ENCODE data around the gene GAD1. TPM values are rescaled to one million over a fixed set of nuclear protein-coding genes. Genes with fewer than 3 reads are reported as not detected.

Gene GAD1
- total RNA-seq, 4 donors from 2014 or later: 1.2 TPM; not detected in 3

DNA sequence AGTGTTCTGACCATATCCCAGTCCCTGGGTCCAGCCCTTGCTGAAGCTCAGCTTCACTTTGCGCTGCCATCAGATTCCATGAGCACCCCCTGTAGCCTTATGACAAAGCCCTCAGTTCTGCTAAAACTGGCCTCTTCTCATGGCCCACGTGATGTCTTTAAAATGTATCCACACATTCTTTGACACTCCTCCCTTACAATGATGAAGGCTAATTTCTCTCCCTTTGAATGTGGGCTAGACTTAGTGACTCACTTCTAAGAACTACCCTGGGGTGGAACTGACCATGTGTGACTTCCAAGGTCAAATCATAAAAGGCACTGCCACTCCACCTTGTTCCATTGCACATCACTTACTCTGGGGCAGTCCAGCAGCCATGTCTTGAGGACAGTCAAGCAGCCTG, 67.0 kb downstream of the GAD1 start:
- TF ChIP-seq, protein P1, sequence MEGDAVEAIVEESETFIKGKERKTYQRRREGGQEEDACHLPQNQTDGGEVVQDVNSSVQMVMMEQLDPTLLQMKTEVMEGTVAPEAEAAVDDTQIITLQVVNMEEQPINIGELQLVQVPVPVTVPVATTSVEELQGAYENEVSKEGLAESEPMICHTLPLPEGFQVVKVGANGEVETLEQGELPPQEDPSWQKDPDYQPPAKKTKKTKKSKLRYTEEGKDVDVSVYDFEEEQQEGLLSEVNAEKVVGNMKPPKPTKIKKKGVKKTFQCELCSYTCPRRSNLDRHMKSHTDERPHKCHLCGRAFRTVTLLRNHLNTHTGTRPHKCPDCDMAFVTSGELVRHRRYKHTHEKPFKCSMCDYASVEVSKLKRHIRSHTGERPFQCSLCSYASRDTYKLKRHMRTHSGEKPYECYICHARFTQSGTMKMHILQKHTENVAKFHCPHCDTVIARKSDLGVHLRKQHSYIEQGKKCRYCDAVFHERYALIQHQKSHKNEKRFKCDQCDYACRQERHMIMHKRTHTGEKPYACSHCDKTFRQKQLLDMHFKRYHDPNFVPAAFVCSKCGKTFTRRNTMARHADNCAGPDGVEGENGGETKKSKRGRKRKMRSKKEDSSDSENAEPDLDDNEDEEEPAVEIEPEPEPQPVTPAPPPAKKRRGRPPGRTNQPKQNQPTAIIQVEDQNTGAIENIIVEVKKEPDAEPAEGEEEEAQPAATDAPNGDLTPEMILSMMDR (IDR thresholded peaks at IDR 0.05): no peak
- TF ChIP-seq EP300 (IDR thresholded peaks at IDR 0.05) (no peak), POLR2A (IDR thresholded peaks at IDR 0.05) (no peak)
- no peaks in the 10 kb centered on the region for H3K36me3 ChIP-seq
- no peak for DNase-seq (ENCODE audit: low spot score in 2 of 2)
- no peak overlapping the region for H3K4me3 ChIP-seq
- WGBS, 2 donors: 83 to 97% methylated on average over 2 of the region's 2 CpGs
- no peaks in the 10 kb centered on the region for H3K4me1 ChIP-seq
- no peaks in the 10 kb centered on the region for H3K27me3 ChIP-seq
- H3K27ac ChIP-seq: no peak overlapping the region
- no peaks in the 10 kb centered on the region for H3K9me3 ChIP-seq

DNA sequence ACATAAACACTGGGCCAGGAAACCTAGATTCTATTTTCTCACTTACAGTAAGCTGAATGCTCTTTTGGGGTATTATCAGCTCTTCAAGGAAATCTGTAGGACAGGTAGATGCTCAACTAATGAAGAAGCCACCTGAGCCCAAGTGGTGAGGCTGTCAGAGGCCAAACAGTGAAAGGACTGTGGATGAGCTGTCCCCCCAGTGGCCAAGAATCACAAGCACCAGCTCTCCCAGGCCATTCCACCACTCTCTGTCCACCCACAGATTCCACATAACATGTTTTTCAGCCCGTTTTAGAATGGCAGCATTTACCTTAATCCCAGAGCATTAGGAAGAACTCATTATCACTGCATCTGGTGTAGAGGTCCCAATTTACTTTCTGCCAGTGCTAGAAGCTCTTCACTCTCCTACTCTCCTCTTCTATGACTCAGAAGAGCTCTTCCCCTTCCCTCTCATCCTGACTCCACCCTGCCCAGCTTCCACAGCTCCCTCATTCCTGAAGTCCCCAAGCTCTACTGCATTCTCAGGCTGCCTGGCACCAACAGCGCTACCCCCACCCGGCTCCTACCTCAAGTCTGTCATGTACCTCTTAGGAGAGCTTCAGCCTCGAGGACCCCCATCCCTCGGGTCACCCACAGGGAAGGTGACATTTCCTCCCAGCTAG, 68.6 kb downstream of the GAD1 start:
- WGBS, 2 donors: 82 to 87% methylated on average over 5 of the region's 5 CpGs
- no peak overlapping the region for H3K4me3 ChIP-seq
- DNase-seq (ENCODE audit: low spot score in 2 of 2): no peak

DNA sequence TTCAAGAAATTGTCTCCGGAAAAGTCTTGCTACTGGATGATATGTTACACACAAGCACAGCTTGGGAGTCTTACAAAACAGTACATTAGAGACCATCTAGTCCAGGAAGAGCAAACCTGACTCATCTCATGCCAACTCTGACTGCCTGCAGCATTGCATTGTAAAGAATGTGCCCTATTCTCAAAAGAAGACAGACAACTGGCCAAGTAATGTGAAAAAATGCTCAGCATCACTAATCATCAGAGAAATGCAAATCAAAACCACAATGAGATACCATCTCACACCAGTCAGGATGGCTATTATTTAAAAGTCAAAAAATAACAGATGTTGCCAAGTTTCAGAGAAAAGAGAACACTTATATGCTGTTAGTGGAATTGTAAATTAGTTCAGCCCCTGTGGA, 69.7 kb downstream of the GAD1 start:
- no peak for DNase-seq (ENCODE audit: low spot score in 2 of 2)
- H3K4me3 ChIP-seq: no peak overlapping the region
- TF ChIP-seq POLR2A (IDR thresholded peaks at IDR 0.05) (no peak), EP300 (IDR thresholded peaks at IDR 0.05) (no peak)
- TF ChIP-seq, protein P1 (IDR thresholded peaks at IDR 0.05): no peak
- H3K27ac ChIP-seq: no peak overlapping the region
- WGBS, 2 donors: 83 to 88% methylated on average over 1 of the region's 1 CpG
- no peaks in the 10 kb centered on the region for H3K9me3 ChIP-seq
- H3K4me1 ChIP-seq: no peaks in the 10 kb centered on the region
- no peaks in the 10 kb centered on the region for H3K36me3 ChIP-seq
- H3K27me3 ChIP-seq: no peaks in the 10 kb centered on the region

More for the DNA sequence above, 68.6 kb downstream of the GAD1 start:
- Histone ChIP-seq H3K4me1 (no peaks in the 10 kb centered on the region), H3K27me3 (no peaks in the 10 kb centered on the region), H3K9me3 (no peaks in the 10 kb centered on the region), H3K36me3 (no peaks in the 10 kb centered on the region), H3K27ac (no peak overlapping the region)
- TF ChIP-seq, protein P1 (IDR thresholded peaks at IDR 0.05): no peak
- TF ChIP-seq EP300 (IDR thresholded peaks at IDR 0.05) (no peak), POLR2A (IDR thresholded peaks at IDR 0.05) (no peak)

DNA sequence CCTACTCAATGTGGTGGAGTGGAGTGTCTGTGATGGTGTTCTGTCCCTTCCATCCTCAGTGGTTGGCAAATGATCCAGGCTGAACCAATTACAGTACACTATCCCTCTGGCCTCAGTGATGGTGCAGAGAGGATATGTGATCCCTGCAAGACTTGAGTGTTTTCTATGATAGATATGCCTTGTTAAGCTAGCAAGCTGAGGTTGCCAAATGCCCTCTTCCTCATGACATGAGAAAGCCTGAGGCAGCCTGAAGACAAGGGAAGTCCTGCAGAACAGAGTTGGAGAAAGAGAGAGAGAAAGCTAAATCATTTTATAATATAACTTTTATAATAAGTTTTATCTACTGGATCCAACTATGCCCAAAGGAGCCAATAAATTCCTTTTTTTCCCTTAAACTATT, 70.8 kb downstream of the GAD1 start:
- Histone ChIP-seq H3K27ac (no peak overlapping the region), H3K36me3 (no peaks in the 10 kb centered on the region), H3K4me3 (no peak overlapping the region), H3K4me1 (no peaks in the 10 kb centered on the region), H3K27me3 (no peaks in the 10 kb centered on the region), H3K9me3 (no peaks in the 10 kb centered on the region)
- no peak for DNase-seq (ENCODE audit: low spot score in 2 of 2)
- no peak for TF ChIP-seq POLR2A (IDR thresholded peaks at IDR 0.05)
- TF ChIP-seq, protein P1 (IDR thresholded peaks at IDR 0.05): no peak
- no peak for TF ChIP-seq EP300 (IDR thresholded peaks at IDR 0.05)

DNA sequence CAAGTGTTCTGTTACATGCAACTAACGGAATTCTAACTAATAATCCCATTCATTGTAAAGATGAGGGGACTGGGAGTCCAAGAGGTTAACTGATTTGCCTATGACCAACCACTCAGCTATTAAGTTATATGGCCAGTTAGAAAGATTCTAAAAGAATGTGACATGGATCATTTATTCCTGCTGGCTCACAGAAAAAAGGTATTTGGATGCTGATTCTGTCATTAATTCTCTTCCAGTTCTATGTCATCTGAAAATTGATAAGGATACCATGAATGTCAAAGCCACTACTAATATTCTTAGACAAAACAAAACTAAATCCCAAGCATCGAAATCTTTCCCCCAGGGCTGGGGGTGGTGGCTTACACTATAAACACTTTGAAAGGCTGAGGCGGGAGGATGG, 71.2 kb downstream of the GAD1 start:
- Histone ChIP-seq H3K4me1 (no peaks in the 10 kb centered on the region), H3K4me3 (no peak overlapping the region), H3K27ac (no peak overlapping the region), H3K36me3 (no peaks in the 10 kb centered on the region), H3K27me3 (no peaks in the 10 kb centered on the region), H3K9me3 (no peaks in the 10 kb centered on the region)
- WGBS, 2 donors: 46 to 66% methylated on average over 3 of the region's 3 CpGs
- no peak for DNase-seq (ENCODE audit: low spot score in 2 of 2)
- no peak for TF ChIP-seq POLR2A (IDR thresholded peaks at IDR 0.05)
- TF ChIP-seq EP300 (IDR thresholded peaks at IDR 0.05): no peak
- TF ChIP-seq, protein P1 (IDR thresholded peaks at IDR 0.05): no peak

All from tibial nerve (tissue), 4 donors.